ENCODE measurements around the gene FAM53B.

- TF ChIP-seq CTCF (IDR thresholded peaks at IDR 0.05), result no peak
- no peak for TF ChIP-seq POLR2AphosphoS5 (IDR thresholded peaks at IDR 0.05)
These were observed 69.4 kb downstream of the FAM53B start for GRCh38 chr10:124674768-124675222.

All from esophagus muscularis mucosa (tissue), 3 donors.